HepG2 (cell line): ENCODE results near the gene SNAPIN. TPM values are rescaled to one million over a fixed set of nuclear protein-coding genes. Genes with fewer than 3 reads are reported as not detected.

Experiments used
- ATAC-seq: fragments of 200-7000 bp; cut with Tn5 transposase; 3 replicates; pipeline ENCODE4 v1.9.1; 2020; ENCODE audit warnings: mild to moderate bottlenecking, moderate library complexity
- BruUV-seq: library from RNA; stranded (reverse); fragments of 400-500 nt; replicated peaks from 2 replicates; lab custom pipeline; 2021; lab: Mats Ljungman, UMichigan
- CTCF ChIA-PET: fragments of 300-600 bp; formaldehyde crosslinking; extraction: SDS; loops from one replicate; lab custom pipeline; 2021; ENCODE audit warnings: low total read pairs, inconsistent platforms, low intra/inter-chr PET ratio; lab: Yijun Ruan, JAX
- POLR2A ChIA-PET: fragments of 350-600 bp; sonication (Branson Sonifier 250); formaldehyde crosslinking; loops from one replicate; lab custom pipeline; 2020; ENCODE audit warnings: antibody characterized with exemption, inconsistent platforms; lab: Yijun Ruan, JAX
- DNase-seq: peaks from one replicate; pipeline ENCODE4 v3.0.0-alpha.2; 2015; ENCODE audit warnings: low spot score
- FAIRE-seq: peaks from 3 replicates; lab custom pipeline; 2011; peaks lifted over from hg19 to GRCh38; lab: Jason Lieb, UNC
- H2AFZ ChIP-seq: one replicate; pipeline ENCODE4 v1.6.1; 2011; ENCODE audit warnings: low read length, inconsistent platforms
- H3K27ac ChIP-seq: fragments of 300-600 bp; 3 replicates; pipeline ENCODE4 v1.8.0; 2011; ENCODE audit warnings: mixed run types, mild to moderate bottlenecking, mixed read lengths, low read length, inconsistent platforms; ENCODE audit not compliant: insufficient read depth; ENCODE audit errors: extremely low read length
- H3K27me3 ChIP-seq, 2 experiments: fragments of 200-600 bp in 1 of 2; 2 replicates in 1 of 2; 3 replicates in 1 of 2; pipeline versions ENCODE4 v1.6.0 to v1.8.0; 2011; ENCODE audit warnings: low read length in 2 of 2, mild to moderate bottlenecking in 2 of 2, moderate library complexity in 2 of 2, inconsistent platforms in 1 of 2; ENCODE audit not compliant: insufficient read depth in 2 of 2, control insufficient read depth in 1 of 2
- H3K36me3 ChIP-seq, 2 experiments: fragments of 200-600 bp in 1 of 2; replicated peaks in 1 of 2; 2 replicates in 1 of 2; 3 replicates in 1 of 2; pipeline versions ENCODE4 v1.5.1 to v1.8.0; 2011; ENCODE audit warnings: low read length in 2 of 2, inconsistent platforms in 1 of 2; ENCODE audit not compliant: insufficient read depth in 2 of 2, control insufficient read depth in 1 of 2
- H3K4me1 ChIP-seq: 2 replicates; pipeline ENCODE4 v1.5.1; 2012; ENCODE audit warnings: low read length, inconsistent platforms; ENCODE audit not compliant: insufficient read depth
- H3K4me2 ChIP-seq: 2 replicates; pipeline ENCODE4 v1.6.0; 2011; ENCODE audit warnings: low read depth, low read length, inconsistent platforms
- H3K4me3 ChIP-seq, 3 experiments: fragments of 200-600 bp in 1 of 3; sonication (generic), shearing (Covaris generic) in 1 of 3; replicated peaks in 1 of 3; 2 replicates each; pipeline ENCODE4 v1.5.1; 2011 to 2016; ENCODE audit warnings: low read length in 3 of 3, inconsistent platforms in 2 of 3, low read depth in 2 of 3, mild to moderate bottlenecking in 2 of 3, control low read depth in 1 of 3, mixed read lengths in 1 of 3; ENCODE audit not compliant: insufficient read depth in 1 of 3
- H3K79me2 ChIP-seq: one replicate; pipeline ENCODE4 v1.6.1; 2011; ENCODE audit warnings: low read length, inconsistent platforms; ENCODE audit not compliant: insufficient read depth
- H3K9ac ChIP-seq: 2 replicates; pipeline ENCODE4 v1.6.0; 2011; ENCODE audit warnings: mild to moderate bottlenecking, low read depth, low read length, inconsistent platforms; ENCODE audit not compliant: insufficient read depth
- H3K9me3 ChIP-seq: 2 replicates; pipeline ENCODE4 v1.5.1; 2012; ENCODE audit warnings: mild to moderate bottlenecking, low read length
- H4K20me1 ChIP-seq: 2 replicates; pipeline ENCODE4 v1.6.0; 2011; ENCODE audit warnings: inconsistent platforms, mild to moderate bottlenecking, low read length, moderate library complexity; ENCODE audit not compliant: insufficient read depth
- FIP1L1 ChIP-seq: fragments of 200-400 bp; formaldehyde crosslinking; IDR thresholded peaks from 2 replicates; pipeline ENCODE4 v1.6.1; 2018; ENCODE audit warnings: low read depth, mild to moderate bottlenecking, low read length, moderate library complexity, borderline replicate concordance; ENCODE audit not compliant: insufficient read depth
- KAT7 ChIP-seq: IDR thresholded peaks from 2 replicates; pipeline ENCODE4 v1.6.1; 2018; ENCODE audit warnings: borderline replicate concordance, missing compliant biosample characterization
- MAFG ChIP-seq: sonication (generic); formaldehyde crosslinking; IDR thresholded peaks from 2 replicates; pipeline ENCODE4 v1.5.1; 2020; ENCODE audit warnings: mild to moderate bottlenecking, missing genetic modification reagents
- PAX8 ChIP-seq: sonication (generic); formaldehyde crosslinking; IDR thresholded peaks from 2 replicates; pipeline ENCODE4 v1.8.0; 2022; ENCODE audit warnings: mild to moderate bottlenecking, missing genetic modification reagents, borderline replicate concordance
- PTBP1 ChIP-seq: fragments of 200-400 bp; formaldehyde crosslinking; IDR thresholded peaks from 2 replicates; pipeline ENCODE4 v1.6.1; 2018; ENCODE audit warnings: low read length, low read depth; ENCODE audit not compliant: poor library complexity, severe bottlenecking
- TEF ChIP-seq: sonication (generic); formaldehyde crosslinking; IDR thresholded peaks from 2 replicates; pipeline ENCODE4 v1.5.0; 2020; ENCODE audit warnings: missing genetic modification reagents
- THAP7 ChIP-seq: sonication (generic); formaldehyde crosslinking; IDR thresholded peaks from 2 replicates; pipeline ENCODE4 v1.8.1; 2023; ENCODE audit warnings: mild to moderate bottlenecking, missing genetic modification reagents
- ZBTB1 ChIP-seq: sonication (generic); formaldehyde crosslinking; IDR thresholded peaks from 2 replicates; pipeline ENCODE4 v1.4.0; 2020; ENCODE audit warnings: missing genetic modification reagents, borderline replicate concordance
- ZBTB3 ChIP-seq: sonication (generic); formaldehyde crosslinking; IDR thresholded peaks from 2 replicates; pipeline ENCODE4 v1.4.0; 2020; ENCODE audit warnings: low read depth, mild to moderate bottlenecking, moderate library complexity, missing genetic modification reagents, borderline replicate concordance
- ZBTB38 ChIP-seq: sonication (generic); formaldehyde crosslinking; IDR thresholded peaks from 2 replicates; pipeline ENCODE4 v1.5.1; 2020; ENCODE audit warnings: mild to moderate bottlenecking, missing genetic modification reagents
- ZNF451 ChIP-seq: sonication (generic); formaldehyde crosslinking; IDR thresholded peaks from 2 replicates; pipeline ENCODE4 v1.5.0; 2020; ENCODE audit warnings: mild to moderate bottlenecking, missing genetic modification reagents
- ZNF510 ChIP-seq: sonication (generic); formaldehyde crosslinking; IDR thresholded peaks from 2 replicates; pipeline ENCODE4 v1.4.0; 2020; ENCODE audit warnings: low read depth, mild to moderate bottlenecking, missing genetic modification reagents
- ZNF530 ChIP-seq: sonication (generic); formaldehyde crosslinking; IDR thresholded peaks from 2 replicates; pipeline ENCODE4 v1.5.0; 2020; ENCODE audit warnings: low read depth, mild to moderate bottlenecking, missing genetic modification reagents
- ZSCAN20 ChIP-seq: sonication (generic); formaldehyde crosslinking; IDR thresholded peaks from 2 replicates; pipeline ENCODE4 v1.4.0; 2020; ENCODE audit warnings: missing genetic modification reagents, mild to moderate bottlenecking, borderline replicate concordance
- WGBS: methylation state at CpG from one replicate; pipeline ENCODE4 v1.1.6; 2017; ENCODE audit warnings: low lambda C conversion rate; 5-methylcytosine and 5-hydroxymethylcytosine counted together
- in situ Hi-C: cut with HindIII; loops from 2 replicates; pipeline ENCODE4 v1.10.0; 2017; ENCODE audit warnings: low pct_unique_long_range_greater_than_20kb; ENCODE audit not compliant: extremely low pct_ligation_motif_present
- intact Hi-C: fragments of 100-400 bp; cut with micrococcal nuclease; formaldehyde crosslinking; loops from one replicate; pipeline ENCODE4 v1.10.0; 2022; ENCODE audit not compliant: unreplicated experiment
- polyA plus RNA-seq, 8 experiments: library from polyadenylated mRNA; depleted of rRNA in 3 of 8; stranded (reverse) in 7 of 8; unstranded in 1 of 8; fragments of >200 nt; fragmentation: Illumina TruSeq in 4 of 8; extraction: Trizol in 4 of 8; gene quantifications; 2 replicates each; pipeline versions ENCODE4 v1.2.1 to v1.2.3, GENCODE V29; 2011 to 2016; ENCODE audit warnings: low read depth in 4 of 8, missing spikeins in 1 of 8, mixed read lengths in 1 of 8; ENCODE audit not compliant: insufficient read depth in 1 of 8
- total RNA-seq, 5 experiments: library from RNA; depleted of rRNA; stranded (reverse); fragments of >200 nt; fragmentation: Illumina TruSeq; extraction: Trizol; gene quantifications; 2 replicates each; pipeline ENCODE4 v1.2.3, GENCODE V29; 2016; ENCODE audit warnings: low read depth in 1 of 5

Gene SNAPIN
- total and polyA plus RNA-seq, 2 of the 13 experiments (the other 11 are each of a cell fraction or from before 2014, with no cell fraction given), result 23.9 to 25.7 TPM

GRCh38 chr1:153649863-153650235 is 8.7 kb upstream of the SNAPIN start:
- in situ Hi-C loops, result no loop called here
- ChIA-PET CTCF (no interaction called here), POLR2A (interaction anchor here (1.4 to 4.6 kb wide), 3 partner anchors 9 to 15 kb away, joined by 5 to 36 read pairs (median 18); partner anchors contain the start of genes CHTOP and SNAPIN)

DNA sequence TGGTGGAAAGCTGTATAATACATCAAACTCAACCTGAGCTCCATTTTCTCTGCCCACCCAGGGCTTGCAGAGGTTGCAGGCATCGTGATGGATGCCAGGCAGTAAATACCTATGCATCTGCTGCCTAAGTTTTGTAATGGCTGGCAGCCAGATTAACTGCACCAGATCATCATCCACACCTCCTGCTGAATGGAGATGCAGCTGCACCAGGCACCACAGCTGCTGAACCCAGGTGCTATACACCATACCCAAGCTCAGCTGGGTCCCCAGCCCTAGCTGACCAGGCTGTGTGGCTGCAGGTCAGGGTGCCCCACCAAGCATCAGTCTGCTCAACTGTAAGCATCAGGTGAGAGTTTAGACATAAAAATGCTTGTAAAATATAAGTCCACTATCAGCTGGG is 6.7 kb upstream of the SNAPIN start:
- DNase-seq, result no peak
- H4K20me1 ChIP-seq, result no peaks in the 10 kb centered on the region
- WGBS, result 73% methylated on average over 1 of the region's 1 CpG
- CTCF ChIA-PET, result no interaction called here
- ATAC-seq, result no peak
- POLR2A ChIA-PET, result interaction anchor here (1.0 to 1.6 kb wide), 2 partner anchors 18 to 25 kb away, joined by 3 to 4 read pairs; partner anchors contain the start of gene CHTOP
- no peak for TF ChIP-seq THAP7
- no peak for TF ChIP-seq ZNF530 (CRISPR knock-in tag)
- no peak for TF ChIP-seq ZSCAN20 (CRISPR knock-in tag)
- no peak for TF ChIP-seq TEF (CRISPR knock-in tag)
- no peak for TF ChIP-seq KAT7 (CRISPR knock-in tag)
- no peak for TF ChIP-seq MAFG
- TF ChIP-seq ZNF451 (CRISPR knock-in tag), result no peak
- TF ChIP-seq ZBTB38 (CRISPR knock-in tag), result no peak
- no peak for TF ChIP-seq ZBTB1
- no peak for TF ChIP-seq PAX8 (CRISPR knock-in tag)
- TF ChIP-seq PTBP1, result no peak
- no peak for TF ChIP-seq ZNF510 (CRISPR knock-in tag)
- TF ChIP-seq FIP1L1, result no peak
- TF ChIP-seq, all 625 proteins: peak for 0
- no peak for FAIRE-seq
- intact Hi-C loops, result no loop called here
- BruUV-seq, result no TSS peak
- Histone ChIP-seq H3K36me3 (no peaks in the 10 kb centered on the region), H3K4me2 (no peak overlapping the region), H3K4me1 (peaks cover 33% of the 10 kb centered on the region), H3K79me2 (no peaks in the 10 kb centered on the region), H2AFZ (no peak overlapping the region), H3K9ac (no peak overlapping the region), H3K9me3 (no peaks in the 10 kb centered on the region), H3K27me3 (no peaks in the 10 kb centered on the region), H3K4me3 (no peak overlapping the region), H3K27ac (no peak overlapping the region)
- in situ Hi-C loops, result no loop called here

More at GRCh38 chr1:153649863-153650235, 8.7 kb upstream of the SNAPIN start:
- no peak overlapping the region for H3K27ac ChIP-seq
- intact Hi-C loops, result no loop called here
- no peak for TF ChIP-seq ZBTB3 (CRISPR knock-in tag)
- H4K20me1 ChIP-seq, result no peaks in the 10 kb centered on the region; the same call in 1 of the 2 replicates
- H3K27me3 ChIP-seq, result no peaks in the 10 kb centered on the region
- no TSS peak for BruUV-seq
- H3K4me3 ChIP-seq, result no peak overlapping the region
- H3K9ac ChIP-seq, result no peak overlapping the region
- FAIRE-seq (no peak), DNase-seq (no peak), ATAC-seq (peak; percentile 52)
- peaks cover 3 to 13% of the 10 kb centered on the region in 2 experiments for H3K36me3 ChIP-seq
- peaks cover 23% of the 10 kb centered on the region for H3K4me1 ChIP-seq
- H3K4me2 ChIP-seq, result no peak overlapping the region
- H2AFZ ChIP-seq, result no peak overlapping the region
- H3K9me3 ChIP-seq, result no peaks in the 10 kb centered on the region
- WGBS, result 45% methylated on average over 2 of the region's 2 CpGs
- no peaks in the 10 kb centered on the region for H3K79me2 ChIP-seq
